Lower lobe of right lung (tissue), 2 donors: ENCODE data around the gene MEN1. TPM values are rescaled to one million over a fixed set of nuclear protein-coding genes. Genes with fewer than 3 reads are reported as not detected.

Experiments used
- ATAC-seq, 2 donors: fragments of 200-7000 bp; cut with Tn5 transposase; one replicate each; pipeline ENCODE4 v1.9.1; 2020 to 2022; ENCODE audit warnings: mild to moderate bottlenecking in 2 of 2, moderate library complexity in 2 of 2
- DNase-seq: peaks from one replicate; pipeline ENCODE4 v3.0.0-alpha.2; 2020
- H3K27ac ChIP-seq: fragments of 200-600 bp; one replicate; pipeline ENCODE4 v1.8.0; 2022
- H3K27me3 ChIP-seq: fragments of 200-600 bp; one replicate; pipeline ENCODE4 v1.8.0; 2022; ENCODE audit warnings: low read depth
- H3K36me3 ChIP-seq: fragments of 200-600 bp; one replicate; pipeline ENCODE4 v1.8.0; 2022; ENCODE audit warnings: mild to moderate bottlenecking
- H3K4me1 ChIP-seq: fragments of 200-600 bp; one replicate; pipeline ENCODE4 v1.8.0; 2022
- H3K4me3 ChIP-seq: fragments of 200-600 bp; one replicate; pipeline ENCODE4 v1.8.0; 2022; ENCODE audit warnings: mild to moderate bottlenecking
- H3K9me3 ChIP-seq: fragments of 200-600 bp; one replicate; pipeline ENCODE4 v1.8.0; 2022
- intact Hi-C: fragments of 100-400 bp; cut with DNase I; formaldehyde crosslinking; loops from one replicate; pipeline ENCODE4 v1.11.0; 2022
- total RNA-seq: library from RNA; stranded (reverse); fragmentation: NEBNext Ultra II Directional; extraction: Animal tissue kit (Norgen Biotek cat#: 25700); gene quantifications from one replicate; pipeline ENCODE4 v1.2.1, GENCODE V29; 2021
- TF ChIP-seq, protein P1 (sequence below): fragments of 200-600 bp; IDR thresholded peaks from one replicate; pipeline ENCODE4 v1.8.0; 2022; ENCODE audit warnings: antibody characterized with exemption, mild to moderate bottlenecking
- donor health status: DM: no; HTN: yes; CAD: no; lungs with severe emphysema.

The MEN1 gene
- total RNA-seq, 1 donor from 2014 or later: 22.7 TPM

DNA sequence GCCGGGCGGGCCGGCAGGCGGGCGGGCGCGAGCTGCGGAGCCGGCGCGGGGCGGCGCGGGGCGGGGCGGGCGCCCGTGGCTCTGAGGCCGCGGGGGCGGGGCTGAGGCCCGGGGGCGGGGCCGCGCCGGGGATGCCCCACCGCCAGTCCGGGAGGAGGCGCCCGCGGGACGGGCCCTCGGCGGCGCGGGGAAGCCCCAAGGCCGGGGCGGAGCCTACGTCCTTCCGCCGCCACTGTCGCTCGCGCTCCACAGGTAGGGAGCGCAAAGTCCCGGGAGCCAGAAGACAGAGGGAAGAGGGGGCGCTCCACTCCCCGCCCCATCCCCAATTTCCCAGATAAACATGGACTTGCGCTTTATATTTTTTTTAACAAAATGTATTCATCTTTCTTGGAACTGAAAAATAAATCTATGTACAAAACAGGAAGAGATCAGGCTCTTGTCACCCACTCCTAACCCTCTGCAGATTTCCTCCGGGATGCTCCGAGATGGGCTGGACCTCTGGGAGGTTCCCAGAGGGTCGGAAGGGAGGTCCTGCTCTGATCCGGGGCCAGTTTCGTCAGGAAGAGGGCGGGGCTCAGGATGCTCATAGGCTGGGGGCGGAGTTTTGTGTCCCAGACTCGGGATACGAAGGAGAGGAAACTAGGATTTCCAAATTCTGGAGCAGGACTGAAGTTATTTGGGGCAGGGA, 7.0 kb downstream of the MEN1 start, which contains the start of gene MAP4K2:
TSS of gene MAP4K2 (minus strand) at position 57 of the 688 bp plus-strand sequence. CDS start 65 bp downstream, outside the sequence.
- H3K27ac ChIP-seq: peak within 1 kb of the TSS; percentile 85
- intact Hi-C loops: no loop called here
- no peaks in the 10 kb centered on the region for H3K27me3 ChIP-seq
- TF ChIP-seq, protein P1, sequence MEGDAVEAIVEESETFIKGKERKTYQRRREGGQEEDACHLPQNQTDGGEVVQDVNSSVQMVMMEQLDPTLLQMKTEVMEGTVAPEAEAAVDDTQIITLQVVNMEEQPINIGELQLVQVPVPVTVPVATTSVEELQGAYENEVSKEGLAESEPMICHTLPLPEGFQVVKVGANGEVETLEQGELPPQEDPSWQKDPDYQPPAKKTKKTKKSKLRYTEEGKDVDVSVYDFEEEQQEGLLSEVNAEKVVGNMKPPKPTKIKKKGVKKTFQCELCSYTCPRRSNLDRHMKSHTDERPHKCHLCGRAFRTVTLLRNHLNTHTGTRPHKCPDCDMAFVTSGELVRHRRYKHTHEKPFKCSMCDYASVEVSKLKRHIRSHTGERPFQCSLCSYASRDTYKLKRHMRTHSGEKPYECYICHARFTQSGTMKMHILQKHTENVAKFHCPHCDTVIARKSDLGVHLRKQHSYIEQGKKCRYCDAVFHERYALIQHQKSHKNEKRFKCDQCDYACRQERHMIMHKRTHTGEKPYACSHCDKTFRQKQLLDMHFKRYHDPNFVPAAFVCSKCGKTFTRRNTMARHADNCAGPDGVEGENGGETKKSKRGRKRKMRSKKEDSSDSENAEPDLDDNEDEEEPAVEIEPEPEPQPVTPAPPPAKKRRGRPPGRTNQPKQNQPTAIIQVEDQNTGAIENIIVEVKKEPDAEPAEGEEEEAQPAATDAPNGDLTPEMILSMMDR: peak; percentile 35
- peaks cover 36% of the 10 kb centered on the region for H3K4me1 ChIP-seq
- peak within 1 kb of the TSS; percentile 78 for H3K4me3 ChIP-seq
- ATAC-seq: peak; percentile 93 to 94
- H3K36me3 ChIP-seq: peaks cover 26% of the 10 kb centered on the region
- H3K9me3 ChIP-seq: no peaks in the 10 kb centered on the region
- peak; percentile 92 for DNase-seq

- no peak for DNase-seq
- Histone ChIP-seq H3K4me3 (peak overlapping the region; percentile 78), H3K4me1 (peaks cover 36% of the 10 kb centered on the region), H3K9me3 (no peaks in the 10 kb centered on the region), H3K27ac (peak overlapping the region; percentile 77), H3K36me3 (peaks cover 26% of the 10 kb centered on the region), H3K27me3 (no peaks in the 10 kb centered on the region)
- TF ChIP-seq, protein P1: no peak
- intact Hi-C loops: no loop called here
- ATAC-seq: peak; percentile 0 to 8
Measured at GRCh38 chr11:64802370-64803157, 7.8 kb downstream of the MEN1 start.

DNA sequence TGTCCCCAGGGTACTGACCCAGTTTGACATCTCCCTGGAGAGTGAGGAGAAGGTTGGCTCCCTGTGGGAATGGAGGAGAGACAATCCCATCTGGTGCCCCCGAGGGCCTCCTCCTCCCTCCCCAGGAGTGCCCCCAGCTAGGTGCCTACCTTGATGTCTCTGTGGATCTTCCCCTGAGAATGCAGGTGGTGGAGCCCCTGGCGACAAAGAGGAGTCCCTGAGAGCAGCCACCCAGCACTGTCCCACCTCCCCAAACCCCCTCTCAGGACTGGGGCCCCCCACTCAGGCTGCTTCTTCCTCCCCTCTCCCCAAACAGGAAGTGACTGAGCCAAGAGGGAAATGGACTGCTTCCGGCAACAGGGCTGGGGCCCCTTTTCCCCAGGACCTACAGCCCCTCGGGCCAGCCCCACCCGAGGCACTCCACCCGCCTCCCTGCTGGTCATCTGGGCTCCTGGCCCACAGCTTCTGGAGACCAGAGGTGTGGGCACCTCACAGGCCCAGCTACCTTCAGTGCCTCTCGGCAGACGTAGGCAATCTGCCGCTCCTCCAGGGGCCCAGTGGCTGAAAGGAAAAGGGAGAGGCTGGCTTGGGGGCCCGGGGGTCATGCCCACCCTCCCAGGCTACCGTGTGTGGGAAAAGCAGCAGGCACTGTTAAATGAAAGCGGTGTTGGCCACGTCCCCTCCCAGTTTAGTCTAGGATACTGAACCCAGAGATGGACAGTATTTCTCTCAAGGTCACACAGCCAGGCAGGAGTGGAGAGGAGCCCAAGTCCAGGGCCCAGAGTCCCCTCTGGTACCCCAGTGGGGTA, 8.6 kb downstream of the MEN1 start:
- H3K4me1 ChIP-seq: peaks cover 36% of the 10 kb centered on the region
- H3K9me3 ChIP-seq: no peaks in the 10 kb centered on the region
- H3K27ac ChIP-seq: peak overlapping the region; percentile 77
- TF ChIP-seq, protein P1: no peak
- DNase-seq (no peak), ATAC-seq (no peak)
- intact Hi-C loops: no loop called here
- peaks cover 28% of the 10 kb centered on the region for H3K36me3 ChIP-seq
- H3K27me3 ChIP-seq: no peaks in the 10 kb centered on the region
- H3K4me3 ChIP-seq: peak overlapping the region; percentile 78

- intact Hi-C loops: no loop called here
- H3K4me3 ChIP-seq: peak overlapping the region; percentile 78
- ATAC-seq: no peak
Measured at GRCh38 chr11:64801158-64801464, 9.2 kb downstream of the MEN1 start.

More at GRCh38 chr11:64801158-64801464, 9.2 kb downstream of the MEN1 start:
- Histone ChIP-seq H3K4me1 (peaks cover 36% of the 10 kb centered on the region), H3K36me3 (peaks cover 31% of the 10 kb centered on the region), H3K27ac (peak overlapping the region; percentile 77), H3K27me3 (no peaks in the 10 kb centered on the region), H3K9me3 (no peaks in the 10 kb centered on the region)
- DNase-seq: no peak
- TF ChIP-seq, protein P1: no peak
